ENCODE data around the gene UBE4B. TPM values are rescaled to one million over a fixed set of nuclear protein-coding genes. Genes with fewer than 3 reads are reported as not detected.

The UBE4B gene
- total and polyA plus RNA-seq, 7 donors = 10.2 to 124 (median 47.8) TPM

GRCh38 chr1:10189659-10190058 is 156.9 kb downstream of the UBE4B start:
- Histone ChIP-seq H3K27me3 (no peaks in the 10 kb centered on the region), H3K36me3 (no peaks in the 10 kb centered on the region), H3K4me1 (no peaks in the 10 kb centered on the region), H3K4me3 (no peak overlapping the region), H3K9me3 (no peaks in the 10 kb centered on the region), H3K27ac (no peak overlapping the region)
- no peak for DNase-seq
- intact Hi-C loops (cut with DNase I) = no loop called here
- TF ChIP-seq POLR2AphosphoS5 (IDR thresholded peaks at IDR 0.05) = no peak
- TF ChIP-seq POLR2A (IDR thresholded peaks at IDR 0.05) = no peak
- TF ChIP-seq CTCF (IDR thresholded peaks at IDR 0.05) = no peak
- TF ChIP-seq EP300 (IDR thresholded peaks at IDR 0.05) = no peak
- WGBS, 2 donors = 51 to 69% methylated on average over 4 of the region's 4 CpGs

GRCh38 chr1:10192263-10192662 is 159.5 kb downstream of the UBE4B start:
- H3K36me3 ChIP-seq = no peaks in the 10 kb centered on the region
- peaks cover 0 to 5% (median 0%) of the 10 kb centered on the region in 4 donors for H3K4me1 ChIP-seq
- H3K9me3 ChIP-seq = no peaks in the 10 kb centered on the region
- 81 to 82% methylated on average over 5 of the region's 5 CpGs for WGBS, 2 donors
- H3K4me3 ChIP-seq = no peak overlapping the region
- no peaks in the 10 kb centered on the region for H3K27me3 ChIP-seq
- intact Hi-C loops (cut with DNase I) = no loop called here
- TF ChIP-seq POLR2A (IDR thresholded peaks at IDR 0.05) (no peak), CTCF (IDR thresholded peaks at IDR 0.05) (no peak), POLR2AphosphoS5 (IDR thresholded peaks at IDR 0.05) (no peak), EP300 (IDR thresholded peaks at IDR 0.05) (no peak)
- no peak for DNase-seq
- no peak overlapping the region for H3K27ac ChIP-seq

DNA sequence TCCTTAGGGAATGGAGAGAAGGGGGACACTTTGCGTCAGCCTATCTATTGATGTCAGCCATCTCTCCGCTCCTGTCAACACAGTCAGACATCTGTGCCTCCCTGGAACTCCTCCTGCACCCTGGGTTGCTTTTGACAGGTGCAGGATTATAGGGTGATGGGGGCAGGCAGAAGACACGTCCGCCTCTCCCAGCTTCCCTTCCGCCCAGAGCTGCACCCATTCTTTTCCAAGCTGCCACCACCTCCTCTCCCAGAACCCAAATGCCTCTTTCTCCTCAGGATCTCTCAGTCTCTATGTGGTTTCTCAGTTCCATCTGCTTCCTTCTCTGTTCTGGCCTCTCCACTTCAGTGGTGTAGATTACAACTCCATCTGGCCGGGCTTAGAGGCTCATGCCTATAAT is 160.5 kb downstream of the UBE4B start:
- DNase-seq = no peak
- Histone ChIP-seq H3K4me3 (no peak overlapping the region), H3K9me3 (no peaks in the 10 kb centered on the region), H3K4me1 (peaks cover 0 to 7% (median 0%) of the 10 kb centered on the region in 4 donors), H3K27me3 (no peaks in the 10 kb centered on the region), H3K27ac (no peak overlapping the region), H3K36me3 (no peaks in the 10 kb centered on the region)
- intact Hi-C loops (cut with DNase I) = no loop called here
- 81 to 84% methylated on average over 6 of the region's 6 CpGs for WGBS, 2 donors
- TF ChIP-seq POLR2AphosphoS5 (IDR thresholded peaks at IDR 0.05) (no peak), EP300 (IDR thresholded peaks at IDR 0.05) (no peak), CTCF (IDR thresholded peaks at IDR 0.05) (no peak), POLR2A (IDR thresholded peaks at IDR 0.05) (no peak)

DNA sequence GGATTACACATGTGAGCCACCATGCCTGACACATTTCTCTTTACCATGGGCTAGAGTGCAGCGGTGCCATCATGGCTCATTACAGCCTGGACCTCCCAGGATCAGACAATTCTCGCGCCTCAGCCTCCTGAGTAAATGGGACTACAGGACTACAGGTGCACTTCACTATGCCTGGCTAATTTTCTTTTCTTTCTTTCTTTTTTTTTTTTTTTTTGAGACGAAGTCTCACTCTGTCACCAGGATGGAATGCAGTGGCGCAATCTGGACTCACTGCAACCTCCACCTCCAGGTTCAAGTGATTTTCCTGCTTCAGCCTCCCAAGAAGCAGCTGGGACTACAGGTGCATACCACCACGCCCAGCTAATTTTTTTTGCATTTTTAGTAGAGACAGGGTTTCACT is 162.8 kb downstream of the UBE4B start:
- intact Hi-C loops (cut with DNase I) = no loop called here
- no peak for DNase-seq
- TF ChIP-seq EP300 (IDR thresholded peaks at IDR 0.05) = no peak
- TF ChIP-seq POLR2A (IDR thresholded peaks at IDR 0.05) = no peak
- TF ChIP-seq POLR2AphosphoS5 (IDR thresholded peaks at IDR 0.05) = no peak
- no peak for TF ChIP-seq CTCF (IDR thresholded peaks at IDR 0.05)
- no peak overlapping the region for H3K27ac ChIP-seq
- no peaks in the 10 kb centered on the region for H3K9me3 ChIP-seq
- WGBS, 2 donors = 83 to 92% methylated on average over 6 of the region's 6 CpGs
- no peaks in the 10 kb centered on the region for H3K36me3 ChIP-seq
- peaks cover 0 to 7% (median 0%) of the 10 kb centered on the region in 4 donors for H3K4me1 ChIP-seq
- H3K4me3 ChIP-seq = no peak overlapping the region
- no peaks in the 10 kb centered on the region for H3K27me3 ChIP-seq

DNA sequence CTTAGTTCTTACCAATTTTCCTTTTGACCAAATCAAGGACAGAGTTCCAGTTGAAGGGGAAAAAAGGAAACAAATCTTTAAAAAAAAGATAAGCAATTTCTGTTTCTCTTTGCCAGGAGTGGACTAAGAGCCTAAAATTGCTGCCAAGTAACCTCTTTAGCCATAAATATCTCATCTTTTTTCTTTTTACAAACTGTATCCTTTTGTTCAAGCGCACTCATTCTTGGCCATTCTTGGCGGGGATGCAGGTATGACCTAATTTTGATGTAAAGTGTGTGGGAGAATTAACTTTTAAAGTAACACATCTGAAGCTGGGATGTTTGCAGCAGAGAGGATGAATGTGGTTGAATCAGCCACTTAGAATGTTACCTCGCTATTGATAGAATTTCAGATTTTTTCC is 164.2 kb downstream of the UBE4B start:
- Histone ChIP-seq H3K27me3 (no peaks in the 10 kb centered on the region), H3K9me3 (no peaks in the 10 kb centered on the region), H3K36me3 (no peaks in the 10 kb centered on the region), H3K4me1 (peaks cover 0 to 7% (median 0%) of the 10 kb centered on the region in 4 donors), H3K27ac (peak overlapping the region in 1 of 4 donors; percentile 6), H3K4me3 (no peak overlapping the region)
- intact Hi-C loops (cut with DNase I) = no loop called here
- TF ChIP-seq EP300 (IDR thresholded peaks at IDR 0.05) (no peak), CTCF (IDR thresholded peaks at IDR 0.05) (no peak), POLR2A (IDR thresholded peaks at IDR 0.05) (no peak), POLR2AphosphoS5 (IDR thresholded peaks at IDR 0.05) (no peak)
- DNase-seq = no peak
- 70 to 80% methylated on average over 3 of the region's 3 CpGs for WGBS, 2 donors

Measured in sigmoid colon (tissue), 7 donors.